Fibroblast of lung (primary cell): ENCODE data around the gene PDE4D. TPM values are rescaled to one million over a fixed set of nuclear protein-coding genes. Genes with fewer than 3 reads are reported as not detected.

Source experiments
- DNase-seq, 2 donors: peaks; one replicate each; pipeline versions ENCODE4 v3.0.0 to v3.0.0-alpha.2; 2010; ENCODE audit warnings: low read depth in 2 of 2
- H2AFZ ChIP-seq: 2 replicates; pipeline ENCODE4 v1.5.1; 2012; ENCODE audit warnings: low read length, control low read depth, inconsistent platforms
- H3K27ac ChIP-seq: 2 replicates; pipeline ENCODE4 v1.5.1; 2011; ENCODE audit warnings: low read length, control low read depth; ENCODE audit not compliant: insufficient read depth
- H3K27me3 ChIP-seq: 2 replicates; pipeline ENCODE4 v1.5.1; 2011; ENCODE audit warnings: mild to moderate bottlenecking, low read length; ENCODE audit not compliant: control insufficient read depth, insufficient read depth
- H3K36me3 ChIP-seq: 2 replicates; pipeline ENCODE4 v1.5.1; 2011; ENCODE audit warnings: low read length; ENCODE audit not compliant: control insufficient read depth, insufficient read depth
- H3K4me1 ChIP-seq: 2 replicates; pipeline ENCODE4 v1.5.1; 2011; ENCODE audit warnings: low read length; ENCODE audit not compliant: control insufficient read depth, insufficient read depth; ENCODE audit errors: extremely low read depth
- H3K4me2 ChIP-seq: 2 replicates; pipeline ENCODE4 v1.5.1; 2011; ENCODE audit warnings: low read length, control low read depth; ENCODE audit not compliant: insufficient read depth; ENCODE audit errors: extremely low read depth
- H3K4me3 ChIP-seq, 4 experiments: fragments of 200-600 bp in 1 of 4; sonication (generic) in 1 of 4; replicated peaks in 1 of 4; 2 replicates each; pipeline ENCODE4 v1.5.1; 2011 to 2016; ENCODE audit warnings: low read length in 4 of 4, low read depth in 3 of 4, mild to moderate bottlenecking in 3 of 4, control low read depth in 2 of 4, inconsistent platforms in 1 of 4, mixed read lengths in 1 of 4; ENCODE audit not compliant: insufficient read depth in 1 of 4; ENCODE audit errors: control extremely low read depth in 1 of 4
- H3K79me2 ChIP-seq: 2 replicates; pipeline ENCODE4 v1.5.1; 2012; ENCODE audit warnings: mild to moderate bottlenecking, low read length, inconsistent platforms; ENCODE audit not compliant: control insufficient read depth, insufficient read depth
- H3K9ac ChIP-seq: 2 replicates; pipeline ENCODE4 v1.5.1; 2011; ENCODE audit warnings: mild to moderate bottlenecking, low read length, control low read depth; ENCODE audit not compliant: insufficient read depth
- H3K9me3 ChIP-seq: 2 replicates; pipeline ENCODE4 v1.5.1; 2012; ENCODE audit warnings: low read depth, low read length; ENCODE audit not compliant: control insufficient read depth, insufficient read depth
- H4K20me1 ChIP-seq: 2 replicates; pipeline ENCODE4 v1.5.1; 2011; ENCODE audit warnings: low read length; ENCODE audit not compliant: control insufficient read depth, insufficient read depth; ENCODE audit errors: extremely low read depth
- CTCF ChIP-seq, 2 donors: IDR thresholded peaks in 1 of 2; conservative IDR thresholded peaks in 1 of 2; 1 replicate in 1 of 2; 2 replicates in 1 of 2; pipeline ENCODE4 v1.5.1; 2011 to 2012; ENCODE audit warnings: low read length in 2 of 2, control low read depth in 1 of 2, inconsistent platforms in 1 of 2, low read depth in 1 of 2, mild to moderate bottlenecking in 1 of 2
- EZH2 ChIP-seq: IDR thresholded peaks from 2 replicates; pipeline ENCODE4 v1.5.1; 2012; ENCODE audit warnings: low read length, control low read depth, mild to moderate bottlenecking; ENCODE audit errors: missing control alignments
- polyA plus RNA-seq, 2 donors: library from polyadenylated mRNA; depleted of rRNA in 1 of 2; stranded (reverse) in 1 of 2; unstranded in 1 of 2; fragments of >200 nt; gene quantifications; 2 replicates each; pipeline ENCODE4 v1.2.1, GENCODE V29; 2011 to 2012; ENCODE audit warnings: missing spikeins in 1 of 2
- total RNA-seq: library from RNA; depleted of rRNA; stranded (reverse); fragments of >200 nt; gene quantifications from 2 replicates; pipeline ENCODE4 v1.2.1, GENCODE V29; 2014

PDE4D gene
- total and polyA plus RNA-seq, 2 donors (not counting 1 experiment from before 2014, with no cell fraction given): 2.1 to 8.3 TPM

DNA sequence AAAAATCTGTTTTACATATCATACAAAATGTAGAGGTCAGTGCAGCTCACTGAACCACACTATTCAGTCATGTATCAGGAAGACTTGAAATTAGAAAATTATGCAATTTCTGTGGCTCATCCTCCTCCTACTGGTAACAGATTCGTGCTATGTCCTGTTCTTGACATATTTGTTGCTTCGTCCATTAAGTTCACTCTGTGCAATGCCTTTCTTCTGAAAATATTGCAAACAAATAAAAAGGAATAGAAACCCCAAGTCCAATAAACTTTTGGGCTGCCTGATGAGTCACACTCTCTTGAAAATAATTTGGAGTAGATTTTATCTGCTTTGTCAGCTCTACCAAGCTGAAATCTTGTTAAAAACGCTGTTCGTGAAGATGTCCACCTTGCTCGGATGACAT, 919.4 kb downstream of the PDE4D start:
- no peak for TF ChIP-seq CTCF (conservative IDR thresholded peaks at IDR 0.05 in 1 of 2, IDR thresholded peaks at IDR 0.05 in 1 of 2; ENCODE audit: low read depth in 1 of 2, low read length in 2 of 2)
- TF ChIP-seq EZH2: no peak
- DNase-seq: no peak

GRCh38 chr5:58972301-58972700, 921.2 kb downstream of the PDE4D start:
- Histone ChIP-seq H3K4me3 (no peak overlapping the region), H3K36me3 (no peaks in the 10 kb centered on the region), H3K27ac (no peak overlapping the region), H3K4me2 (no peak overlapping the region), H3K27me3 (no peaks in the 10 kb centered on the region), H2AFZ (no peak overlapping the region), H3K4me1 (no peaks in the 10 kb centered on the region), H3K9ac (no peak overlapping the region), H3K9me3 (no peaks in the 10 kb centered on the region), H3K79me2 (no peaks in the 10 kb centered on the region), H4K20me1 (no peaks in the 10 kb centered on the region)
- peak in 1 of 2 donors; percentile 10 for DNase-seq
- TF ChIP-seq EZH2 (no peak), CTCF (conservative IDR thresholded peaks at IDR 0.05 in 1 of 2, IDR thresholded peaks at IDR 0.05 in 1 of 2; ENCODE audit: low read depth in 1 of 2, low read length in 2 of 2) (no peak)

More for the DNA sequence above, 919.4 kb downstream of the PDE4D start:
- no peaks in the 10 kb centered on the region for H3K36me3 ChIP-seq
- no peaks in the 10 kb centered on the region for H3K4me1 ChIP-seq
- no peak overlapping the region for H3K27ac ChIP-seq
- H3K4me3 ChIP-seq: no peak overlapping the region
- H3K27me3 ChIP-seq: no peaks in the 10 kb centered on the region
- H3K9ac ChIP-seq: no peak overlapping the region
- H3K79me2 ChIP-seq: no peaks in the 10 kb centered on the region
- no peak overlapping the region for H3K4me2 ChIP-seq
- no peaks in the 10 kb centered on the region for H3K9me3 ChIP-seq
- H4K20me1 ChIP-seq: no peaks in the 10 kb centered on the region
- H2AFZ ChIP-seq: no peak overlapping the region

- Histone ChIP-seq H3K4me3 (no peak overlapping the region), H2AFZ (no peak overlapping the region), H3K27me3 (no peaks in the 10 kb centered on the region), H3K79me2 (no peaks in the 10 kb centered on the region), H3K4me1 (no peaks in the 10 kb centered on the region), H3K9me3 (no peaks in the 10 kb centered on the region), H3K9ac (no peak overlapping the region), H4K20me1 (no peaks in the 10 kb centered on the region), H3K27ac (no peak overlapping the region), H3K4me2 (no peak overlapping the region), H3K36me3 (no peaks in the 10 kb centered on the region)
- DNase-seq: peak in 1 of 2 donors; percentile 6
- no peak for TF ChIP-seq EZH2
- TF ChIP-seq CTCF (conservative IDR thresholded peaks at IDR 0.05 in 1 of 2, IDR thresholded peaks at IDR 0.05 in 1 of 2; ENCODE audit: low read depth in 1 of 2, low read length in 2 of 2): no peak
These were observed 922.8 kb downstream of the PDE4D start for GRCh38 chr5:58970766-58971165.
